NT2/D1 (cell line): ENCODE data around the gene WNT4.

Experiments
- SUZ12 ChIP-seq: IDR thresholded peaks from 2 replicates; pipeline ENCODE4 v1.6.1; 2011; ENCODE audit not compliant: insufficient read length, insufficient read depth; ENCODE audit errors: extremely low read depth
- YY1 ChIP-seq: IDR thresholded peaks from 2 replicates; pipeline ENCODE4 v1.6.1; 2011; ENCODE audit not compliant: insufficient read length, insufficient read depth
- ZNF274 ChIP-seq: IDR thresholded peaks from 2 replicates; pipeline ENCODE4 v1.6.1; 2011; ENCODE audit warnings: mild to moderate bottlenecking, low read depth, low read length

GRCh38 chr1:22127248-22127647, 15.6 kb downstream of the WNT4 start:
- TF ChIP-seq ZNF274 (no peak), SUZ12 (no peak), YY1 (no peak)
